Mesenchymal stem cell (in vitro differentiated cells and primary cell): ENCODE results near the gene G2E3. TPM values are rescaled to one million over a fixed set of nuclear protein-coding genes. Genes with fewer than 3 reads are reported as not detected.

Source experiments
- DNase-seq: peaks from one replicate; pipeline ENCODE4 v3.0.0-alpha.2; 2013
- H2AFZ ChIP-seq: one replicate; pipeline ENCODE4 v1.6.1; 2013; ENCODE audit warnings: low read depth, mild to moderate bottlenecking, control low read depth, inconsistent platforms, low read length, moderate library complexity
- H2AK5ac ChIP-seq: 2 replicates; pipeline ENCODE4 v1.6.1; 2013; ENCODE audit warnings: low read length, moderate library complexity, mild to moderate bottlenecking, inconsistent platforms; ENCODE audit not compliant: severe bottlenecking
- H2BK120ac ChIP-seq: one replicate; pipeline ENCODE4 v1.6.1; 2013; ENCODE audit warnings: low read depth, mild to moderate bottlenecking, inconsistent platforms, low read length, moderate library complexity
- H2BK12ac ChIP-seq, 2 experiments: one replicate each; pipeline ENCODE4 v1.6.1; 2013; ENCODE audit warnings: inconsistent platforms in 2 of 2, low read length in 2 of 2, mild to moderate bottlenecking in 2 of 2, moderate library complexity in 2 of 2, control low read depth in 1 of 2
- H2BK15ac ChIP-seq: one replicate; pipeline ENCODE4 v1.6.1; 2013; ENCODE audit warnings: mild to moderate bottlenecking, low read depth, inconsistent platforms; ENCODE audit not compliant: poor library complexity, severe bottlenecking
- H2BK5ac ChIP-seq: 2 replicates; pipeline ENCODE4 v1.6.1; 2013; ENCODE audit warnings: low read depth, mild to moderate bottlenecking, low read length, control low read depth, inconsistent platforms; ENCODE audit not compliant: poor library complexity, severe bottlenecking
- H3K14ac ChIP-seq, 2 experiments: one replicate each; pipeline ENCODE4 v1.6.1; 2013; ENCODE audit warnings: inconsistent platforms in 2 of 2, low read length in 2 of 2, control low read depth in 1 of 2, mild to moderate bottlenecking in 1 of 2, moderate library complexity in 1 of 2
- H3K18ac ChIP-seq, 2 experiments: one replicate each; pipeline ENCODE4 v1.6.1; 2013; ENCODE audit warnings: inconsistent platforms in 2 of 2, low read length in 2 of 2, control low read depth in 1 of 2, low read depth in 1 of 2, mild to moderate bottlenecking in 1 of 2
- H3K23ac ChIP-seq, 2 experiments: one replicate each; pipeline ENCODE4 v1.6.1; 2013; ENCODE audit warnings: inconsistent platforms in 2 of 2, low read length in 2 of 2, mild to moderate bottlenecking in 2 of 2, moderate library complexity in 2 of 2, control low read depth in 1 of 2
- H3K27ac ChIP-seq: 2 replicates; pipeline ENCODE4 v1.5.1; 2013; ENCODE audit warnings: mild to moderate bottlenecking, moderate library complexity, low read length, control low read depth, inconsistent platforms; ENCODE audit not compliant: poor library complexity, severe bottlenecking
- H3K27me3 ChIP-seq, 2 experiments: 2 replicates each; pipeline versions ENCODE4 v1.6.1 to v1.7.0; 2013; ENCODE audit warnings: low read length in 2 of 2, mild to moderate bottlenecking in 2 of 2, moderate library complexity in 2 of 2, control low read depth in 1 of 2, inconsistent platforms in 1 of 2; ENCODE audit not compliant: control insufficient read depth in 1 of 2, insufficient read depth in 1 of 2
- H3K36me3 ChIP-seq, 2 experiments: 2 replicates each; pipeline versions ENCODE4 v1.6.1 to v1.7.0; 2013; ENCODE audit warnings: low read length in 2 of 2, control low read depth in 1 of 2, inconsistent platforms in 1 of 2, low read depth in 1 of 2, mild to moderate bottlenecking in 1 of 2; ENCODE audit not compliant: insufficient read depth in 2 of 2, control insufficient read depth in 1 of 2
- H3K4ac ChIP-seq, 2 experiments: one replicate each; pipeline ENCODE4 v1.6.1; 2013; ENCODE audit warnings: inconsistent platforms in 2 of 2, low read length in 2 of 2, mild to moderate bottlenecking in 2 of 2, moderate library complexity in 2 of 2, control low read depth in 1 of 2, low read depth in 1 of 2
- H3K4me1 ChIP-seq: 2 replicates; pipeline ENCODE4 v1.6.1; 2013; ENCODE audit warnings: low read depth, low read length, control low read depth; ENCODE audit not compliant: control insufficient read depth, insufficient read depth
- H3K4me2 ChIP-seq: 2 replicates; pipeline ENCODE4 v1.6.1; 2013; ENCODE audit warnings: low read length, mild to moderate bottlenecking, inconsistent platforms; ENCODE audit not compliant: poor library complexity, severe bottlenecking
- H3K4me3 ChIP-seq, 2 experiments: 2 replicates each; pipeline versions ENCODE4 v1.5.1 to v1.7.0; 2013; ENCODE audit warnings: low read length in 2 of 2, mild to moderate bottlenecking in 2 of 2, control low read depth in 1 of 2, low read depth in 1 of 2; ENCODE audit not compliant: insufficient read depth in 1 of 2
- H3K79me1 ChIP-seq: replicated peaks from 2 replicates; pipeline ENCODE4 v1.6.1; 2013; ENCODE audit warnings: mild to moderate bottlenecking, control low read depth, low read length, inconsistent platforms; ENCODE audit not compliant: poor library complexity, severe bottlenecking
- H3K9ac ChIP-seq: 2 replicates; pipeline ENCODE4 v1.7.0; 2013; ENCODE audit warnings: mild to moderate bottlenecking, low read length, moderate library complexity
- H3K9me3 ChIP-seq: 2 replicates; pipeline ENCODE4 v1.7.0; 2013; ENCODE audit warnings: mild to moderate bottlenecking, low read length; ENCODE audit not compliant: control insufficient read depth
- H4K8ac ChIP-seq: one replicate; pipeline ENCODE4 v1.6.1; 2013; ENCODE audit warnings: inconsistent platforms, mild to moderate bottlenecking, low read length, moderate library complexity
- H4K91ac ChIP-seq: one replicate; pipeline ENCODE4 v1.6.1; 2013; ENCODE audit warnings: mild to moderate bottlenecking, low read length, inconsistent platforms
- WGBS: methylation state at CpG from one replicate; pipeline ENCODE4 v1.1.7; 2013; ENCODE audit warnings: mixed read lengths; 5-methylcytosine and 5-hydroxymethylcytosine counted together
- small RNA-seq: library from polyadenylated mRNA; stranded (forward); fragments of <200 nt; extraction: miRNeasy Mini kit (QIAGEN cat#:217004); gene quantifications from one replicate; pipeline ENCODE3, GENCODE V24; 2013; ENCODE audit warnings: low read depth

Gene G2E3

GRCh38 chr14:30657606-30658163 is 98.7 kb downstream of the G2E3 start:
- no peak overlapping the region for H2BK5ac ChIP-seq
- H3K79me1 ChIP-seq: peaks cover 16% of the 10 kb centered on the region
- 100% methylated on average over 1 of the region's 2 CpGs for WGBS
- no peak overlapping the region for H3K14ac ChIP-seq
- H3K9me3 ChIP-seq: no peaks in the 10 kb centered on the region
- peaks cover 16 to 90% of the 10 kb centered on the region in 2 experiments for H3K36me3 ChIP-seq
- H3K4me2 ChIP-seq: no peak overlapping the region
- no peak overlapping the region for H3K9ac ChIP-seq
- no peak overlapping the region for H4K8ac ChIP-seq
- H3K27me3 ChIP-seq: no peaks in the 10 kb centered on the region
- H3K4ac ChIP-seq: no peak overlapping the region
- no peaks in the 10 kb centered on the region for H3K4me1 ChIP-seq
- H2AK5ac ChIP-seq: no peak overlapping the region
- H3K4me3 ChIP-seq: no peak overlapping the region
- no peak overlapping the region for H3K18ac ChIP-seq
- H2BK12ac ChIP-seq: no peak overlapping the region
- no peak overlapping the region for H2BK15ac ChIP-seq
- no peak overlapping the region for H3K27ac ChIP-seq
- H2BK120ac ChIP-seq: no peak overlapping the region
- no peak overlapping the region for H4K91ac ChIP-seq
- H3K23ac ChIP-seq: no peak overlapping the region
- no peak overlapping the region for H2AFZ ChIP-seq
- no peak for DNase-seq

DNA sequence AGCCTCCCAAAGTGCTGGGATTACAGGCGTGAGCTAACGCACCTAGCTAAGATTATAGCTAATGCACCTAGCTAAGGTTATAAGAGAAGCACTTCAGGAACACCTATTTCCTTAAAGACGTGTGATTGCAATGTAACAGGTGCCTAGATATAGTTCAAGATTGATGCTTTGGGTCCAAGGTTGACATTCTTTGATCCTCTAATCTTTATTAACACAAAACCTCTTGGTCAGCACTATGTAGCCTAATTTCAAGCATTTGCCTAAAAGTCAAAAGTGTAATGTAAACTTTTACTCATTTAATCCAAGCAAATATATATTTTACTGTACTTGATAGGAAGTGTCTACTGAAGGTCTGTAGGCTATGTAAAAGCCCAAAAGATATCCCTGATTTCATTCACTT is 99.7 kb downstream of the G2E3 start:
- H3K79me1 ChIP-seq: peaks cover 13% of the 10 kb centered on the region
- H3K23ac ChIP-seq: no peak overlapping the region
- H3K4me3 ChIP-seq: no peak overlapping the region
- H2BK15ac ChIP-seq: no peak overlapping the region
- H4K91ac ChIP-seq: no peak overlapping the region
- H3K9ac ChIP-seq: no peak overlapping the region
- H3K4ac ChIP-seq: no peak overlapping the region
- no peak overlapping the region for H2AK5ac ChIP-seq
- H3K27me3 ChIP-seq: no peaks in the 10 kb centered on the region
- H3K36me3 ChIP-seq: peaks cover 15 to 90% of the 10 kb centered on the region in 2 experiments
- no peak overlapping the region for H3K14ac ChIP-seq
- H2BK5ac ChIP-seq: no peak overlapping the region
- no peak overlapping the region for H3K27ac ChIP-seq
- H3K18ac ChIP-seq: no peak overlapping the region
- H2AFZ ChIP-seq: no peak overlapping the region
- H2BK12ac ChIP-seq: no peak overlapping the region
- no CpG with 5 or more reads among the region's 3 CpGs for WGBS
- no peak for DNase-seq
- H3K4me1 ChIP-seq: no peaks in the 10 kb centered on the region
- no peak overlapping the region for H2BK120ac ChIP-seq
- no peak overlapping the region for H3K4me2 ChIP-seq
- no peak overlapping the region for H4K8ac ChIP-seq
- H3K9me3 ChIP-seq: no peaks in the 10 kb centered on the region

- no peaks in the 10 kb centered on the region for H3K4me1 ChIP-seq
- H3K4me3 ChIP-seq: no peak overlapping the region
- no peak overlapping the region for H3K27ac ChIP-seq
- no peak overlapping the region for H2BK120ac ChIP-seq
- no peak overlapping the region for H2BK15ac ChIP-seq
- no peak overlapping the region for H4K91ac ChIP-seq
- H3K9me3 ChIP-seq: no peaks in the 10 kb centered on the region
- DNase-seq: no peak
- no peak overlapping the region for H3K4me2 ChIP-seq
- no peaks in the 10 kb centered on the region for H3K27me3 ChIP-seq
- no peak overlapping the region for H3K23ac ChIP-seq
- H3K4ac ChIP-seq: no peak overlapping the region
- H3K79me1 ChIP-seq: no peaks in the 10 kb centered on the region
- no peak overlapping the region for H2BK12ac ChIP-seq
- H4K8ac ChIP-seq: no peak overlapping the region
- no peak overlapping the region for H3K9ac ChIP-seq
- no peak overlapping the region for H3K14ac ChIP-seq
- H2AFZ ChIP-seq: no peak overlapping the region
- no peak overlapping the region for H2BK5ac ChIP-seq
- no peak overlapping the region for H2AK5ac ChIP-seq
- H3K36me3 ChIP-seq: peaks cover 0 to 40% of the 10 kb centered on the region in 2 experiments
- no peak overlapping the region for H3K18ac ChIP-seq
These were observed 110.6 kb downstream of the G2E3 start for GRCh38 chr14:30669594-30669993.

Small RNA genes lying within 50 kb of the gene (small RNA-seq; reads per million reads assigned to genes)
- not detected for gene RF02271
